Stimulated activated CD8-positive, alpha-beta memory T cell treated with anti-CD3 and anti-CD28 coated beads, Interleukin-12 subunit alpha, Interleukin-12 subunit beta, amount 100 ng/mL, for 4 hours (primary cell): ENCODE measurements around the gene URB2.
"Not testable (repeated sequence)": the region's sequence is repeated elsewhere in the genome, so short reads cannot be mapped to it uniquely, and the experiment has no call there.

Source experiments
- DNase-seq: peaks from one replicate; pipeline ENCODE4 v3.0.0-alpha.2; 2020; ENCODE audit warnings: low read depth

Gene URB2

GRCh38 chr1:229693129-229693900, 67.3 kb downstream of the URB2 start:
- DNase-seq, result no peak

- DNase-seq, result no peak
Measured at GRCh38 chr1:229694053-229694693, 68.1 kb downstream of the URB2 start.

DNA sequence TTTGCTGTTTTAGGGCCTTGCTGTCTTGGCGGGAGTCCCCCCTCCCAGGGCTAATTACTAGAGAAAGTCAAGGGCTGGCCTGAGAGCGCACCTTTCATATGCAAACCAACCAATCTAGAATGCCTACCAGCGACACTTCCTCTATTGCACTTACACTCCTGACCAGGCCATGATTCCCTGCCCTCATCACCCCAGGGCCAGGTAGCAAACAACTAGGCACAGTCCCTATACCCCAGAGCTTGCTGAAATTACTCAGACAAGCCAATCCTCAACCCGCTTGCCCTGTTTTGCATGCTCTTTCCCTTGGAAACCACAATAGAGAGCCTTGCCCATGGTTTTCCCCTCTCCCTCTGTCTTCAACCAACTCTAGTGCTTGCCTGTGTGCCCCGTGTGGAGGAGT, 70.3 kb downstream of the URB2 start:
- no peak for DNase-seq

- no peak for DNase-seq
Measured at GRCh38 chr1:229699613-229700267, 73.7 kb downstream of the URB2 start.

DNA sequence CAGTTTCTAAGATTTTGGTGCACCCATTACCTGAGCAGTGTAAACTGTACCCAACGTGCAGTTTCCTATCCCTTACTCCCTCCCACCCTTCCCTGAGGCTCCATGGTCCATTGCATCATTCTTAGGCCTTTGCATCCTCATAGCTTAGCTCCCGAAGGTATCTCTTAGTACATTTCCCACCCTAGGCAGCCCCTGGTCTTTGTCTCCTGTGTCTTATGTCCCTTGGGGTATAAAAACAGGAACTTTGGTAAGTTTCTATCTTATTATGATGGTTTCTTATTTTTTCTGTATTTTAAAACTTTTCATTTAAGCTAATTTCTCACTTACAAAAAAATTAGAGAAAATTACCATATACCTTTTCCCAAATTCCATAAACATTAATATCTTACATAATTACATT, 78.1 kb downstream of the URB2 start:
- DNase-seq, result no peak

DNA sequence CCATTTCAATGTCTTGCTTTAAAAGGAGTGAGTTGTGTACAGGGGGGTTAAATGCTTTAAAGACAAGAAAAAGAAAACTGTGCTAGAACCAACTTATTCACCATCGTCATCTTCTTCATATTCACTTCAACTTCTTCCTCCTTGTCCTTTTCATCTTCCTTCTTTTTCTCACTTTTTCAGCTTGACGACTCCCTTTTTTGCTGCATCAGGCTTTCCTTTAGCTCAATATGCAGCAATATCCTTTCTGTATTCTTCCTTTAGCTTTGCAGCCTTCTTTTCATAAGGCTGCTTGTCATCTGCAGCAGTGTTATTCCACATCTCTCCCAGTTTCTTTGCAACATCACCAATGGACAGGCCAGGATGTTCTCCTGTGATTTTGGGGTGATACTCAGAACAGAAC, 79.1 kb downstream of the URB2 start:
- DNase-seq, result not testable (repeated sequence)

DNA sequence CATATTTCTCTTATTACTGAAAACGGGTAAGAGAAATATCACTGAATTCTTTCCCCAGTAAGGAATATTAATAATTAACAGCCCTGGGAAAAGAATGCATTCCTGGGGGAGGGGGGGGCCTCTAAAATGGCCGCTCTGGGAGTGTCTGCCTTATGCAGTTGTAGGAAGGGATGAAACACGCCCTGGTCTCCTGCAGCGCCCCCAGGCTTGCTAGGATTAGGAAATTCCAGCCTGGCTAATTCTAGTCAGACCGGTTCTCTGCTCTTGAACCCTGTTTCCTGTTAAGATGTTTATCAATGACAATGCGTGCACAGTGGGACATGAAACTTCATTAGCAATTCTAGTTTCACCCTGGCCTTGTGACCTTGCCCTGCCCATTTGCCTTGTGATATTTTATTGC, 81.1 kb downstream of the URB2 start:
- DNase-seq, result not testable (repeated sequence)

DNA sequence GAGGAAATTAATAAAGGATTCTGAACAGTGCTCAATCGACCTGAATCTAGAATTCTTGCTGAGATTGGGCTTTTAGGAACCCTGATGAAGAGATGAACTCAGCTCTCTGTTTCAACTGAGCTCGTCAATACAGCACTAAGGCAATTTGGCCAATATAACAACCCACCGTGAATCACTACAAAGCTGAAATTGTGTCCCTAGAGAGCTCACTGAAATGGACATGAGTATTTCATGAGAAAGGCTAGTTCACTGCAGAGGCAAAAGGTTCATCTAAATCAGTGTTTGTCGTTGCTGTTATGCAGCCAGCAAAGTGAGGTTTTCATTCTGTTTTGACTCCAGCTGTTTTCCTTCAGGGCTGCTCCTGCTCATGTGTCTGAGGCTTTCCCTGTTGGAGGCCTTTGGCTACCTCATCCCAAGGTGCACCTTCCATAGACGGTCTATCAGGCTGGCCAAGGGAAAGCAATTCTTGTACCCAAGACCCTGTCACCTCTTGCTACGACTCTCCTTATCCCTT, 83.5 kb downstream of the URB2 start:
- DNase-seq, result no peak
